ENCODE data around the gene IFITM5.
A peak's percentile ranks its signal among the peaks of the same experiment; 100 is the strongest.
"Not testable (repeated sequence)": the region's sequence is repeated elsewhere in the genome, so short reads cannot be mapped to it uniquely, and the experiment has no call there.

The IFITM5 gene

DNA sequence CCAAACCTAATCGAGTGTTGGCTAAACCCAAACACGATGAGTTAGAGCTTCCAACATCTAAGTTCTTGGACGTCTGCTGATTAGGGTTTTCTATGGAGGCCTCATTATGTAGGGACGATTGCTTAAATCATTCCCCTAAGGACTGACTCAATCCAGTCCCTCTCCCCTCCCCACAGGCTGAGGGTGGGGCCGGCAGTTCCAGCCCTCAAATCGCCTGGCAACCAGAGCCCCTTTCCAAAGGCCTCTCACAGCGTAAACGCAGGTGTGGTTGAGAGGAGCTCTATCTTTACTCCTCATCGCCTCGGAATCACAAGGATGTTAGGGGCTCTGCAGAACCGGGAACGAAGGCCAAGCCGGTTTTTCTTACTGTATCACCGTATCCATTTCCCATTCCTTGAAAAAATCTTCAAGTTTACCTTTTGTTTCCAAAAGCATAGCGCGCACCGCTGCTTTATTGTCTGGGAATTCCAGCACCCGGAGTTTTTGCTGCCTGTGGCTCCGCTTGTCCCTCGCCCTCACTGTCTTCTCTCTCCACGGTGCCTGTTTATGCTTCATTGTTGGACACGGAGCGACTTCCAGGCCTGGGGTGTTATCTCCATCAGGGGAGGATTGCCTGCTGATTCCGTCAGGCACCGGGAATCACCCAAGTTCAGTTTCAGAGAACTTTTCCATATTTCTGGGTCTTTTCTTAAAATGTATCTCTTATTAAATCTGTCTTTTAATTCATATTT lies 35.1 kb upstream of the IFITM5 start:
- Histone ChIP-seq H3K9ac (ENCODE audit: low read depth, low read length) (peak overlapping the region; percentile 51), H3K4me3 (ENCODE audit: low read length) (peak overlapping the region; percentile 13), H3K4me1 (ENCODE audit: insufficient read depth, low read length) (peaks cover 33% of the 10 kb centered on the region), H3K27me3 (ENCODE audit: insufficient read depth, low read length) (no peaks in the 10 kb centered on the region), H3K9me3 (ENCODE audit: insufficient read depth, low read depth, low read length) (0 out of 2 replicates have a peak, but pooled peaks cover 7% of the 10 kb centered on the region), H3K36me3 (ENCODE audit: insufficient read depth, low read length) (no peaks in the 10 kb centered on the region), H3K27ac (ENCODE audit: low read depth, low read length) (peak overlapping the region; percentile 90)
- 7% methylated on average over 25 of the region's 25 CpGs for WGBS

- H3K9me3 ChIP-seq (ENCODE audit: insufficient read depth, low read depth, low read length); H3K36me3 ChIP-seq (ENCODE audit: insufficient read depth, low read length); H3K27me3 ChIP-seq (ENCODE audit: insufficient read depth, low read length): not testable (repeated sequence)
- 24% methylated on average over 16 of the region's 17 CpGs for WGBS
- Histone ChIP-seq H3K4me3 (ENCODE audit: low read length) (peak overlapping the region; percentile 13; the same call in 1 of the 2 replicates), H3K9ac (ENCODE audit: low read depth, low read length) (peak overlapping the region; percentile 51), H3K4me1 (ENCODE audit: insufficient read depth, low read length) (peaks cover 33% of the 10 kb centered on the region), H3K27ac (ENCODE audit: low read depth, low read length) (peak overlapping the region; percentile 90)
Observed at GRCh38 chr11:333616-334263, 34.4 kb upstream of the IFITM5 start.

DNA sequence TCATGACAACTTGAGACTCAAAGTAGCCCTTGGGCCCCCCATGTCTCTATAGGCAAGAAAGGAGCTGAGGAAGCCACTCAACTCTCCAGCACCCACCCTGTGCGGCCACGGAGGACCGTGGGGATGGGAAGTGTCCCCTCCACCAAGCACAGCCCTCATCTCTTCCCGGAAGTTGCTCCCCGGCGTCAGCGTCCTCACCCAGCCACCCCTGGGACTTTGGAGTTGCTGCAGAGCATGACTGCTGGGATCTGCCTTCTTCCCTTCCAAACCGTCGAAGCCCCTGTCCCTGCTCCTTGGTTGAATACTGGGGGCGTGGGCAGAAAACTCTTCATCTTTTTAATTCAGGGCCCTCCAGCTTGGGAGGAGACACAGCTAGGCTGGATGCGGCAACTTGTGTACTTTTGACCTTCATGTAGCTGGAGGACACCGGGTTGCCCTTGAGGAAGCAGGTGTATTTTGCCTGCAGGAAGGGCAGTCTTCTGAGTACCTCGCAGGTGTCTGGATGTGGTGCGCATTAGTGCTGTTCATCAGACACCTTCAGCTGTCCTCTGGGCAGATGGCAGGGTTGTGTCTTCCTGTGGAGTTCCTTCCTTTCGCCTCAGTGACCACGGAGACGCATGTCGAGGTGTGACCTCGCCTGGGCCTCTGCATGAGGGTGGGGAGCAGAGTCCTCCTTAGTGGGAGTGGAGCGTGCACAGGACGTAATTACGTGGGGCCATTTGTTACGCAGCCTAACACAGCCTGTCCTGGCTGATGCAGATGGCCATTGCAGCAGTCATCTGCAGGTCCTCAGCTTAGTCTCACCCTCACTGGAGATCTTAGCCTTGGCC lies 33.5 kb upstream of the IFITM5 start:
- 96% methylated on average over 23 of the region's 23 CpGs for WGBS
- no peaks in the 10 kb centered on the region for H3K27me3 ChIP-seq (ENCODE audit: insufficient read depth, low read length)
- H3K9me3 ChIP-seq (ENCODE audit: insufficient read depth, low read depth, low read length): 0 out of 2 replicates have a peak, but pooled peaks cover 7% of the 10 kb centered on the region
- H3K4me1 ChIP-seq (ENCODE audit: insufficient read depth, low read length): peaks cover 33% of the 10 kb centered on the region
- H3K4me3 ChIP-seq (ENCODE audit: low read length): no peak overlapping the region
- H3K27ac ChIP-seq (ENCODE audit: low read depth, low read length): peak overlapping the region; percentile 90; the same call in 1 of the 2 replicates
- H3K36me3 ChIP-seq (ENCODE audit: insufficient read depth, low read length): no peaks in the 10 kb centered on the region
- no peak overlapping the region for H3K9ac ChIP-seq (ENCODE audit: low read depth, low read length)

DNA sequence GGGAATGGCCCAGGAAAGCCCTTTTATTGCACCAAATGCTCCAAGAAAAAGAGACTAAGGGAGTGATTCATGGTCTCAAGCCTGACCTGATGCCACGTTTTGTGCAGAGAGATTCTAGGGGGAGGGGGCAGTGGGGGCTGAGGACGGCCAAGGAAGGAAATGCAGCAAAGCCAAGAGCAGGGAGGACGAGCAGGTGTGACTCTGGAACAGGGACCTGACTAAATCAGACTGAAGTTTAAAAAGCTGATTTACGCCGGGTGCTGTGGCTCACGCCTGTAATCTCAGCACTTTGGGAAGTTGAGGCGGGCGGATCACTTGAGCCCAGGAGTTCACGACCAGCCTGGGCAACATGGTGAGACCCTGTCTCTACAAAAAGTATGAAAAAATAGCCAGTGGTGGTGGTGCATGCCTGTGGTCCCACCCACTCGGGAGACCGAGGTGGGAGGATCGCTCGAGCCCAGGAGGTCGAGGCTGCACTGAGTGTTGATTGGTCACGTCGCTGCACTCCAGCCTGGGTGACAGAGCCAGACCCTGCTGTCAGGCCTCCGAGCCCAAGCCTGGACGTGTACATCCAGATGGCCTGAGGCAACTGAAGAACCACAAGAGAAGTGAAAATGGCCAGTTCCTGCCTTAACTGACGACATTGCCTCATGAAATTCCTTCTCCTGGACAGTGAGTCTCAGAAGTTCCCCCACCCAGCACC lies 32.2 kb upstream of the IFITM5 start:
- H3K36me3 ChIP-seq (ENCODE audit: insufficient read depth, low read length): no peaks in the 10 kb centered on the region
- WGBS: 93% methylated on average over 19 of the region's 19 CpGs
- H3K9ac ChIP-seq (ENCODE audit: low read depth, low read length): no peak overlapping the region
- H3K4me1 ChIP-seq (ENCODE audit: insufficient read depth, low read length): peaks cover 29% of the 10 kb centered on the region
- no peaks in the 10 kb centered on the region for H3K27me3 ChIP-seq (ENCODE audit: insufficient read depth, low read length)
- no peak overlapping the region for H3K4me3 ChIP-seq (ENCODE audit: low read length)
- no peak overlapping the region for H3K27ac ChIP-seq (ENCODE audit: low read depth, low read length)
- H3K9me3 ChIP-seq (ENCODE audit: insufficient read depth, low read depth, low read length): 0 out of 2 replicates have a peak, but pooled peaks cover 7% of the 10 kb centered on the region

DNA sequence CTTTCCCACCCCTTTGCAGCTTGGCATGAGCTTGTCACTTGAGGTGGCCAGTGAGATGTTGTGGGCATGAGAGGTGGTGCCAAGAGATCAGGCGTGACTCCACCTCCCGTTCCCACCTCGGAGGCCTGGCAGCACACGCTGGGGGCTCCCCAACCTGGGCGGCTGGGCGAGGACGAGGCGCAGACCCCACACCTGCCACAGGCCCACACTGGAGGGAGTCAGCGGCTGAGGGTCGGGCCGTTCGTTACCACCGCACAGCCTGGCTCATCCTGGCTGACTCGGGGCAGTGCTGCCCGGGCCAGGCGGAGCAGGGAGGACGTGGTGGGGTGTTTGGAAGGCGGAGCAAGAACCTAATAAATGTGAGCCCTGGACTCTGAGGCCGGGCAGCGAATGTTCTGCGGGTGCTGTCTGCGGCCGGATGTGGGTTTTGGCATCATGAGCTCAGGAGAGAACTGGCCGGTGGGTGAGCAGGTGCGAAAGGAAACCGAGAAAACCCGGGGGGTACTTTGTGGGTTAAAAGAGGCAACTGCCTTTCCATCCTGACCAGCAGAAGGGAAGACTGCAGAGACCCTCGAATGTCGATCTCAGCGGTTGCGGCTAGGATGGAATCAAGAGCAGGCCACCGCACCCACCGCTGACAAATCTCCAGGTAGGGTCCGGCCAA lies 31.5 kb upstream of the IFITM5 start:
- 87% methylated on average over 34 of the region's 34 CpGs for WGBS
- no peaks in the 10 kb centered on the region for H3K36me3 ChIP-seq (ENCODE audit: insufficient read depth, low read length)
- no peak overlapping the region for H3K4me3 ChIP-seq (ENCODE audit: low read length)
- H3K9ac ChIP-seq (ENCODE audit: low read depth, low read length): no peak overlapping the region
- H3K27me3 ChIP-seq (ENCODE audit: insufficient read depth, low read length): no peaks in the 10 kb centered on the region
- H3K4me1 ChIP-seq (ENCODE audit: insufficient read depth, low read length): peaks cover 26% of the 10 kb centered on the region
- no peak overlapping the region for H3K27ac ChIP-seq (ENCODE audit: low read depth, low read length)
- H3K9me3 ChIP-seq (ENCODE audit: insufficient read depth, low read depth, low read length): 0 out of 2 replicates have a peak, but pooled peaks cover 7% of the 10 kb centered on the region

- H3K36me3 ChIP-seq (ENCODE audit: insufficient read depth, low read length): no peaks in the 10 kb centered on the region
- peaks cover 21% of the 10 kb centered on the region for H3K4me1 ChIP-seq (ENCODE audit: insufficient read depth, low read length)
- no peak overlapping the region for H3K9ac ChIP-seq (ENCODE audit: low read depth, low read length)
- H3K4me3 ChIP-seq (ENCODE audit: low read length): no peak overlapping the region
- no peak overlapping the region for H3K27ac ChIP-seq (ENCODE audit: low read depth, low read length)
- WGBS: 84% methylated on average over 14 of the region's 14 CpGs
- 0 out of 2 replicates have a peak, but pooled peaks cover 7% of the 10 kb centered on the region for H3K9me3 ChIP-seq (ENCODE audit: insufficient read depth, low read depth, low read length)
- no peaks in the 10 kb centered on the region for H3K27me3 ChIP-seq (ENCODE audit: insufficient read depth, low read length)
Observed at GRCh38 chr11:330307-330693, 31.0 kb upstream of the IFITM5 start.

DNA sequence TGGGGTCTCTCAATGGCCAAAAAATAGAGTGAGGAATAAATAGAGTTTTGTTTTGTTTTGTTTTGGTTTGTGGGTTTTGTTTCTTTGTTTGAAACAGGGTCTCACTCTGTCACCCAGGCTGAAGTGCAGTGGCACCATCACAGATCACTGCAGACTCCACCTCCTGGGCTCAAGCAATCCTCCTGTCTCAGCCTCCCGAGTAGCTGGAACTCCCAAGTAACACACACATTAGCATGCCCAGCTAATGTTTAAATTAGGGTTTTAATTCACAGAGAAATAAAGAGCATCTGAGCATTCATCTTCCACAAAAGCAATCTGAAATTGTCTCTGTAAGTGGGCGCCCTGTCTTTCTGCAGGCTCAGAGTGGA lies 30.5 kb upstream of the IFITM5 start:
- H3K9me3 ChIP-seq (ENCODE audit: insufficient read depth, low read depth, low read length): 0 out of 2 replicates have a peak, but pooled peaks cover 7% of the 10 kb centered on the region
- no peaks in the 10 kb centered on the region for H3K36me3 ChIP-seq (ENCODE audit: insufficient read depth, low read length)
- WGBS: 94% methylated on average over 2 of the region's 2 CpGs
- no peak overlapping the region for H3K9ac ChIP-seq (ENCODE audit: low read depth, low read length)
- no peaks in the 10 kb centered on the region for H3K27me3 ChIP-seq (ENCODE audit: insufficient read depth, low read length)
- H3K27ac ChIP-seq (ENCODE audit: low read depth, low read length): no peak overlapping the region
- H3K4me3 ChIP-seq (ENCODE audit: low read length): no peak overlapping the region
- H3K4me1 ChIP-seq (ENCODE audit: insufficient read depth, low read length): peaks cover 18% of the 10 kb centered on the region

- WGBS: 90% methylated on average over 15 of the region's 15 CpGs
- H3K9ac ChIP-seq (ENCODE audit: low read depth, low read length); H3K27ac ChIP-seq (ENCODE audit: low read depth, low read length): not testable (repeated sequence)
Observed at GRCh38 chr11:328516-329100, 29.3 kb upstream of the IFITM5 start.

DNA sequence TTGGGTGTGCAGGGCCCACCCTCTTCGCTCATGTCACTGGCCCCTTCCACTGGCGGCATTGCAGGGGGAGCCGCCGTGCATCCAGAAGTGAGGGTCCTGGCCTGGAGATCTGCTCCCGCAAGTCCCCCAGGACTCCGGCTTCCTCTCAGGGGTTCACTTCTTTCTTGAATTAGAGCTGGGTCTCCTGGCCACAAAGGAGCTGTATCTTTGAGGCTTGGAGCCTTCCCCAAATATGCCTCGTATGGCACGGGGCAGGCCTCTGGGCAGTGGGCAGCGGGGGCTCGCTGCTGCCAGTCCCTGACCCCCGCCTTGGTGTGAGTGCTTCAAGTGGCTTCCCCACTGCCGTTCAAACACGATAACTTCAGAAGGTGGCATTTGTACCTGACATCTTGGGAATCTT lies 28.7 kb upstream of the IFITM5 start:
- no peak overlapping the region for H3K9ac ChIP-seq (ENCODE audit: low read depth, low read length)
- H3K4me1 ChIP-seq (ENCODE audit: insufficient read depth, low read length): peaks cover 11% of the 10 kb centered on the region
- 0 out of 2 replicates have a peak, but pooled peaks cover 3% of the 10 kb centered on the region for H3K9me3 ChIP-seq (ENCODE audit: insufficient read depth, low read depth, low read length)
- H3K36me3 ChIP-seq (ENCODE audit: insufficient read depth, low read length): no peaks in the 10 kb centered on the region
- no peaks in the 10 kb centered on the region for H3K27me3 ChIP-seq (ENCODE audit: insufficient read depth, low read length)
- H3K27ac ChIP-seq (ENCODE audit: low read depth, low read length): no peak overlapping the region
- no peak overlapping the region for H3K4me3 ChIP-seq (ENCODE audit: low read length)
- 95% methylated on average over 13 of the region's 13 CpGs for WGBS

More at GRCh38 chr11:328516-329100, 29.3 kb upstream of the IFITM5 start:
- H3K4me1 ChIP-seq (ENCODE audit: insufficient read depth, low read length): peaks cover 15% of the 10 kb centered on the region
- H3K27me3 ChIP-seq (ENCODE audit: insufficient read depth, low read length); H3K36me3 ChIP-seq (ENCODE audit: insufficient read depth, low read length); H3K9me3 ChIP-seq (ENCODE audit: insufficient read depth, low read depth, low read length); H3K4me3 ChIP-seq (ENCODE audit: low read length): not testable (repeated sequence)

DNA sequence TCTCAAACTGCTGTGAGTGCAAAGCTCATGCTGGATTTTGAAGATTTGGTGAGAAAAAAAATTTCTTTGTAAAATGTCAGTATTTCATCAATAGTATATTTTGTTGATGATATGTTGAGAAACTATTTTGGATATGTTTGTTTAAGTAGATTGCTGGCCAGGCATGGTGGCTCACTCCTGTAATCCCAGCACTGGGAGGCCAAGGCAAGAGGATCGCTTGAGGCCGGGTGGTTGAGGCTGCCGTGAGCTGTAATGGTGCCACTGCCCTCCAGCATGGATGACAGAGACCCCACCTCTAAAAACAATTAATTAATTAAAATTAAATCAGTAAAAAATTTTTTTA lies 28.2 kb upstream of the IFITM5 start:
- H3K27me3 ChIP-seq (ENCODE audit: insufficient read depth, low read length): no peaks in the 10 kb centered on the region
- no peak overlapping the region for H3K4me3 ChIP-seq (ENCODE audit: low read length)
- H3K27ac ChIP-seq (ENCODE audit: low read depth, low read length): no peak overlapping the region
- H3K36me3 ChIP-seq (ENCODE audit: insufficient read depth, low read length): no peaks in the 10 kb centered on the region
- no peaks in the 10 kb centered on the region for H3K9me3 ChIP-seq (ENCODE audit: insufficient read depth, low read depth, low read length)
- no peak overlapping the region for H3K9ac ChIP-seq (ENCODE audit: low read depth, low read length)
- H3K4me1 ChIP-seq (ENCODE audit: insufficient read depth, low read length): peaks cover 11% of the 10 kb centered on the region
- 93% methylated on average over 3 of the region's 3 CpGs for WGBS
